BJ (cell line): Measurements from ENCODE around the gene OVCH1. TPM values are rescaled to one million over a fixed set of nuclear protein-coding genes. Genes with fewer than 3 reads are reported as not detected.
A peak's percentile ranks its signal among the peaks of the same experiment; 100 is the strongest.

Experiments used
- CTCF ChIA-PET: fragments of 350-600 bp; formaldehyde crosslinking; extraction: SDS; loops from one replicate; lab custom pipeline; 2021; ENCODE audit warnings: antibody characterized with exemption, inconsistent platforms; lab: Yijun Ruan, JAX
- POLR2A ChIA-PET: fragments of 300-600 bp; sonication (Branson Sonifier 250); formaldehyde crosslinking; extraction: SDS; loops from one replicate; lab custom pipeline; 2021; ENCODE audit warnings: antibody characterized with exemption; lab: Charles Lee
- DNase-seq: peaks from one replicate; pipeline ENCODE4 v3.0.0-alpha.2; 2011; ENCODE audit warnings: low read depth
- H3K27me3 ChIP-seq: 2 replicates; pipeline ENCODE4 v1.6.0; 2011; ENCODE audit warnings: low read length; ENCODE audit not compliant: control insufficient read depth, insufficient read depth
- H3K36me3 ChIP-seq: 2 replicates; pipeline ENCODE4 v1.5.1; 2011; ENCODE audit warnings: low read length; ENCODE audit not compliant: control insufficient read depth, insufficient read depth
- H3K4me3 ChIP-seq: 2 replicates; pipeline ENCODE4 v1.5.1; 2011; ENCODE audit warnings: low read depth, mild to moderate bottlenecking, control low read depth, low read length
- CTCF ChIP-seq: IDR thresholded peaks from 2 replicates; pipeline ENCODE4 v1.5.1; 2011; ENCODE audit warnings: low read depth, mild to moderate bottlenecking, control low read depth, inconsistent platforms, low read length, moderate library complexity; ENCODE audit not compliant: insufficient read depth
- polyA plus RNA-seq: library from polyadenylated mRNA; depleted of rRNA; stranded (reverse); fragments of >200 nt; gene quantifications from 2 replicates; pipeline ENCODE4 v1.2.3, GENCODE V29; 2011

Gene OVCH1
- polyA plus RNA-seq, 1 experiment = 0.06 TPM

GRCh38 chr12:29530436-29530835, 33.0 kb upstream of the OVCH1 start:
- TF ChIP-seq CTCF = no peak
- no peaks in the 10 kb centered on the region for H3K36me3 ChIP-seq
- H3K4me3 ChIP-seq = no peak overlapping the region
- no peaks in the 10 kb centered on the region for H3K27me3 ChIP-seq
- POLR2A ChIA-PET = no interaction called here
- DNase-seq = no peak
- CTCF ChIA-PET = no interaction called here

GRCh38 chr12:29528161-29528560, 30.7 kb upstream of the OVCH1 start:
- H3K27me3 ChIP-seq = no peaks in the 10 kb centered on the region
- no peak overlapping the region for H3K4me3 ChIP-seq
- CTCF ChIA-PET = interaction anchor here (0.6 to 0.8 kb wide), 2 partner anchors 9 to 948 kb away, joined by 3 to 4 read pairs; no protein-coding TSS in a partner anchor
- DNase-seq = no peak
- TF ChIP-seq CTCF = no peak
- H3K36me3 ChIP-seq = no peaks in the 10 kb centered on the region
- POLR2A ChIA-PET = no interaction called here

GRCh38 chr12:29521951-29522350, 24.5 kb upstream of the OVCH1 start:
- no peak for TF ChIP-seq CTCF
- Histone ChIP-seq H3K36me3 (no peaks in the 10 kb centered on the region), H3K4me3 (no peak overlapping the region), H3K27me3 (no peaks in the 10 kb centered on the region)
- POLR2A ChIA-PET = no interaction called here
- DNase-seq = no peak
- CTCF ChIA-PET = interaction anchor here (1.0 to 1.2 kb wide), 2 partner anchors 28 to 368 kb away, joined by 3 to 4 read pairs; no protein-coding TSS in a partner anchor

- TF ChIP-seq CTCF = peak; percentile 46
- no peak overlapping the region for H3K4me3 ChIP-seq
- no peaks in the 10 kb centered on the region for H3K27me3 ChIP-seq
- DNase-seq = no peak
- ChIA-PET CTCF (interaction anchor here (0.6 to 3.1 kb wide), 18 partner anchors 8 to 1329 kb away, joined by 3 to 14 read pairs (median 3); partner anchors contain the start of gene OVCH1), POLR2A (no interaction called here)
- H3K36me3 ChIP-seq = no peaks in the 10 kb centered on the region
Observed at GRCh38 chr12:29519585-29520182, 22.2 kb upstream of the OVCH1 start.

GRCh38 chr12:29518407-29518806, 20.9 kb upstream of the OVCH1 start:
- no peak overlapping the region for H3K4me3 ChIP-seq
- POLR2A ChIA-PET = no interaction called here
- no peak for TF ChIP-seq CTCF
- H3K27me3 ChIP-seq = no peaks in the 10 kb centered on the region
- DNase-seq = no peak
- no peaks in the 10 kb centered on the region for H3K36me3 ChIP-seq
- CTCF ChIA-PET = interaction anchor here (0.8 to 3.1 kb wide), 9 partner anchors 8 to 1289 kb away, joined by 3 to 14 read pairs (median 4); partner anchors contain the start of gene OVCH1
